ENCODE measurements around the gene IL13RA2. TPM values are rescaled to one million over a fixed set of nuclear protein-coding genes. Genes with fewer than 3 reads are reported as not detected.

The IL13RA2 gene
- total and polyA plus RNA-seq, 2 of the 8 experiments (the other 6 are each of a cell fraction or from before 2014, with no cell fraction given), result not detected

- H3K79me2 ChIP-seq (ENCODE audit: control insufficient read depth in 1 of 2, insufficient read depth in 2 of 2, low read length in 2 of 2), result no peaks in the 10 kb centered on the region
- no peak overlapping the region for H3K27ac ChIP-seq (ENCODE audit: low read depth, low read length)
- H3K4me1 ChIP-seq (replicated peaks in 1 of 4; ENCODE audit: control insufficient read depth in 3 of 4, insufficient read depth in 4 of 4, low read length in 3 of 4), result no peaks in the 10 kb centered on the region
- no peak overlapping the region for H2BK20ac ChIP-seq (ENCODE audit: low read length)
- H3K23ac ChIP-seq (ENCODE audit: insufficient read length), result no peak overlapping the region
- H4K5ac ChIP-seq (ENCODE audit: insufficient read length, low read depth, low read length), result no peak overlapping the region
- no peaks in the 10 kb centered on the region for H3K9me3 ChIP-seq (ENCODE audit: insufficient read depth in 2 of 2, low read depth in 1 of 2, low read length in 1 of 2)
- no peaks in the 10 kb centered on the region for H3K23me2 ChIP-seq (ENCODE audit: low read depth, low read length)
- FAIRE-seq, result no peak
- no peak overlapping the region for H4K8ac ChIP-seq (ENCODE audit: extremely low read depth, insufficient read depth, low read length)
- no peak overlapping the region for H3K4me2 ChIP-seq (ENCODE audit: insufficient read depth in 1 of 2, low read depth in 2 of 2, low read length in 2 of 2)
- CTCF ChIA-PET (ENCODE audit: partially characterized antibody), result no interaction called here
- DNase-seq (ENCODE audit: low read depth in 1 of 2, low spot score in 2 of 2), result no peak
- no peak overlapping the region for H2AK5ac ChIP-seq (ENCODE audit: low read depth, low read length)
- no peaks in the 10 kb centered on the region for H3K27me3 ChIP-seq (replicated peaks in 1 of 4; ENCODE audit: control insufficient read depth in 3 of 4, extremely low read depth in 1 of 4, insufficient read depth in 3 of 4, low read length in 3 of 4)
- H3K56ac ChIP-seq (replicated peaks; ENCODE audit: insufficient read length, low read depth, low read length), result no peak overlapping the region
- H3K79me1 ChIP-seq (ENCODE audit: low read depth, low read length), result no peaks in the 10 kb centered on the region
- no peak overlapping the region for H3K18ac ChIP-seq (ENCODE audit: extremely low read depth, low read length)
- H3K14ac ChIP-seq (ENCODE audit: insufficient read length), result no peak overlapping the region
- H4K20me1 ChIP-seq (replicated peaks in 1 of 2; ENCODE audit: control insufficient read depth in 1 of 2, insufficient read depth in 2 of 2, low read length in 2 of 2), result no peaks in the 10 kb centered on the region
- 81% methylated on average over 3 of the region's 3 CpGs; no CpG with 5 or more reads in 1 of the 2 experiments for WGBS, 2 experiments (ENCODE audit: extremely low coverage in 1 of 2, insufficient coverage in 1 of 2, insufficient read length in 1 of 2, insufficient replicate concordance in 2 of 2, low coverage in 1 of 2, low lambda C conversion rate in 2 of 2, missing lambda C conversion rate in 1 of 2)
- no peak overlapping the region for H2BK12ac ChIP-seq (ENCODE audit: low read depth, low read length)
- H2BK5ac ChIP-seq (ENCODE audit: low read depth, low read length), result no peak overlapping the region
- H3K4me3 ChIP-seq (ENCODE audit: extremely low read depth in 1 of 4, insufficient read depth in 2 of 4, low read depth in 3 of 4, low read length in 4 of 4), result no peak overlapping the region
- H2AFZ ChIP-seq (ENCODE audit: low read length), result no peak overlapping the region
- no peak overlapping the region for H2BK120ac ChIP-seq (replicated peaks; ENCODE audit: low read depth, low read length)
- POLR2A ChIA-PET (ENCODE audit: partially characterized antibody), result no interaction called here
- H2BK15ac ChIP-seq (ENCODE audit: low read length), result no peak overlapping the region
- no peak overlapping the region for H3K4ac ChIP-seq (replicated peaks; ENCODE audit: insufficient read length, low read depth, low read length)
- no peak overlapping the region for H3K9ac ChIP-seq (replicated peaks in 1 of 4; ENCODE audit: extremely low read depth in 1 of 4, low read depth in 3 of 4, low read length in 3 of 4)
- H4K91ac ChIP-seq (replicated peaks; ENCODE audit: insufficient read length, low read length), result no peak overlapping the region
- no peaks in the 10 kb centered on the region for H3K36me3 ChIP-seq (ENCODE audit: control insufficient read depth in 2 of 4, insufficient read depth in 4 of 4, low read length in 3 of 4)
- TF ChIP-seq BRCA1 (IDR thresholded peaks at IDR 0.05; ENCODE audit: low read depth, low read length), result no peak
- TF ChIP-seq, protein P1, sequence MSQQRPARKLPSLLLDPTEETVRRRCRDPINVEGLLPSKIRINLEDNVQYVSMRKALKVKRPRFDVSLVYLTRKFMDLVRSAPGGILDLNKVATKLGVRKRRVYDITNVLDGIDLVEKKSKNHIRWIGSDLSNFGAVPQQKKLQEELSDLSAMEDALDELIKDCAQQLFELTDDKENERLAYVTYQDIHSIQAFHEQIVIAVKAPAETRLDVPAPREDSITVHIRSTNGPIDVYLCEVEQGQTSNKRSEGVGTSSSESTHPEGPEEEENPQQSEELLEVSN (IDR thresholded peaks at IDR 0.05), result no peak
- TF ChIP-seq BCL11A (IDR thresholded peaks at IDR 0.05; ENCODE audit: low read depth in 2 of 2, low read length in 2 of 2), result no peak
- TF ChIP-seq CTCF (IDR thresholded peaks at IDR 0.05; ENCODE audit: control extremely low read depth in 1 of 3, insufficient read depth in 1 of 3, low read depth in 1 of 3, low read length in 3 of 3), result no peak
- TF ChIP-seq KDM4A (IDR thresholded peaks at IDR 0.05; ENCODE audit: low read depth, low read length, severe bottlenecking), result no peak
- TF ChIP-seq TAF7 (optimal IDR thresholded peaks at IDR 0.05; ENCODE audit: borderline replicate concordance, low read depth, low read length), result no peak
- no peak for TF ChIP-seq TCF12 (IDR thresholded peaks at IDR 0.05; ENCODE audit: low read depth, low read length)
- TF ChIP-seq, protein P2, sequence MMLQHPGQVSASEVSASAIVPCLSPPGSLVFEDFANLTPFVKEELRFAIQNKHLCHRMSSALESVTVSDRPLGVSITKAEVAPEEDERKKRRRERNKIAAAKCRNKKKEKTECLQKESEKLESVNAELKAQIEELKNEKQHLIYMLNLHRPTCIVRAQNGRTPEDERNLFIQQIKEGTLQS (IDR thresholded peaks at IDR 0.05; ENCODE audit: insufficient read depth, low read depth, low read length), result no peak
- TF ChIP-seq SP2 (IDR thresholded peaks at IDR 0.05; ENCODE audit: low read length), result no peak
- no peak for TF ChIP-seq FOSL1 (IDR thresholded peaks at IDR 0.05; ENCODE audit: insufficient read depth, low read depth, low read length)
- no peak for TF ChIP-seq CHD2 (IDR thresholded peaks at IDR 0.05; ENCODE audit: low read length)
- no peak for TF ChIP-seq CEBPB (IDR thresholded peaks at IDR 0.05; ENCODE audit: low read depth, low read length)
Observed at GRCh38 chrX:115023811-115024210, 6.4 kb upstream of the IL13RA2 start.
